ENCODE measurements around the gene OSR1.
A peak's percentile ranks its signal among the peaks of the same experiment; 100 is the strongest.
"Not testable (repeated sequence)": the region's sequence is repeated elsewhere in the genome, so short reads cannot be mapped to it uniquely, and the experiment has no call there.

OSR1 gene

GRCh38 chr2:19358242-19359020 lies at the start of gene OSR1:
Gene OSR1, minus strand, starts transcription at chr2:19358623. Its CDS starts 4,818 bp downstream, at chr2:19353805.
- peak; percentile 80 for DNase-seq

GRCh38 chr2:19403785-19404184 lies 45.4 kb upstream of the OSR1 start:
- no peak for DNase-seq

GRCh38 chr2:19392191-19392590 lies 33.8 kb upstream of the OSR1 start:
- no peak for DNase-seq

- DNase-seq: not testable (repeated sequence)
Observed at GRCh38 chr2:19389469-19389868, 31.0 kb upstream of the OSR1 start.

GRCh38 chr2:19380532-19380931 lies 22.1 kb upstream of the OSR1 start:
- DNase-seq: no peak

- DNase-seq: no peak
Observed at GRCh38 chr2:19378939-19379338, 20.5 kb upstream of the OSR1 start.

GRCh38 chr2:19377717-19378116 lies 19.3 kb upstream of the OSR1 start:
- DNase-seq: no peak

- DNase-seq: no peak
Observed at GRCh38 chr2:19373352-19373751, 14.9 kb upstream of the OSR1 start.

GRCh38 chr2:19371996-19372582 lies 13.7 kb upstream of the OSR1 start:
- DNase-seq: no peak

GRCh38 chr2:19369341-19369955 lies 11.0 kb upstream of the OSR1 start:
- peak; percentile 57 for DNase-seq

- no peak for DNase-seq
Observed at GRCh38 chr2:19368760-19369159, 10.3 kb upstream of the OSR1 start.

GRCh38 chr2:19367326-19367725 lies 8.9 kb upstream of the OSR1 start:
- DNase-seq: no peak

- DNase-seq: no peak
Observed at GRCh38 chr2:19365126-19365525, 6.7 kb upstream of the OSR1 start.

- DNase-seq: no peak
Observed at GRCh38 chr2:19364014-19364413, 5.6 kb upstream of the OSR1 start.

GRCh38 chr2:19363474-19363778 lies 5.0 kb upstream of the OSR1 start:
- DNase-seq: no peak

GRCh38 chr2:19362755-19363473 lies 4.5 kb upstream of the OSR1 start:
- peak; percentile 85 for DNase-seq

- DNase-seq: no peak
Observed at GRCh38 chr2:19362094-19362754, 3.8 kb upstream of the OSR1 start.

GRCh38 chr2:19361325-19361990 lies 3.0 kb upstream of the OSR1 start:
- peak; percentile 71 for DNase-seq

- no peak for DNase-seq
Observed at GRCh38 chr2:19360966-19361321, 2.5 kb upstream of the OSR1 start.

GRCh38 chr2:19360266-19360965 lies 2.0 kb upstream of the OSR1 start:
- DNase-seq: no peak

- no peak for DNase-seq
Observed at GRCh38 chr2:19359456-19359855, 1.0 kb upstream of the OSR1 start.

- DNase-seq: no peak
Observed at GRCh38 chr2:19359021-19359357, 566 bp upstream of the OSR1 start.
